ENCODE data around the gene ABL2. TPM values are rescaled to one million over a fixed set of nuclear protein-coding genes. Genes with fewer than 3 reads are reported as not detected.

The ABL2 gene
- total and polyA plus RNA-seq, 9 of the 15 experiments (the other 6 are each of a cell fraction or from before 2014, with no cell fraction given) = 1.4 to 15.0 (median 8.6) TPM

- FAIRE-seq = no peak
- Histone ChIP-seq H3K27me3 (ENCODE audit: control insufficient read depth in 2 of 2, insufficient read depth in 2 of 2, low read length in 2 of 2) (no peaks in the 10 kb centered on the region), H3K79me2 (ENCODE audit: control insufficient read depth, insufficient read depth, low read length) (no peaks in the 10 kb centered on the region), H3K4me1 (replicated peaks in 1 of 2; ENCODE audit: control insufficient read depth in 2 of 2, insufficient read depth in 2 of 2, low read length in 2 of 2) (no peaks in the 10 kb centered on the region), H4K20me1 (replicated peaks; ENCODE audit: control insufficient read depth, insufficient read depth, low read length) (no peaks in the 10 kb centered on the region), H3K9me1 (ENCODE audit: control insufficient read depth, insufficient read depth, low read length) (no peaks in the 10 kb centered on the region), H2AFZ (ENCODE audit: low read depth, low read length) (no peak overlapping the region), H3K9me3 (replicated peaks; ENCODE audit: control insufficient read depth, insufficient read depth, low read depth, low read length) (no peaks in the 10 kb centered on the region), H3K27ac (ENCODE audit: extremely low read depth, low read depth, low read length) (no peak overlapping the region), H3K4me2 (ENCODE audit: insufficient read depth, low read length) (no peak overlapping the region), H3K4me3 (no peak overlapping the region), H3K9ac (ENCODE audit: insufficient read depth in 1 of 2, low read depth in 2 of 2, low read length in 2 of 2) (no peak overlapping the region), H3K36me3 (ENCODE audit: control insufficient read depth, insufficient read depth, low read length) (no peaks in the 10 kb centered on the region)
- DNase-seq (ENCODE audit: extremely low read depth in 1 of 4, low spot score in 3 of 4) = no peak
- WGBS (ENCODE audit: insufficient coverage, low coverage, missing lambda C conversion rate) = 67% methylated on average over 3 of the region's 3 CpGs
- ChIA-PET CTCF (ENCODE audit: low intra/inter-chr PET ratio) (no interaction called here), POLR2A (interaction anchor here (1.7 kb wide), 1 partner anchor 22 kb away, joined by 3 read pairs; no protein-coding TSS in a partner anchor)
- in situ Hi-C loops (cut with MboI) = no loop called here
- TF ChIP-seq ATF3 (IDR thresholded peaks at IDR 0.05) = peak; percentile 22; the same call in 1 of the 2 replicates
- TF ChIP-seq ATF3 (CRISPR knock-in tag; conservative IDR thresholded peaks at IDR 0.05) = no peak
- TF ChIP-seq MECOM (CRISPR knock-in tag; IDR thresholded peaks at IDR 0.05) = no peak
- 0 out of 2 replicates have a peak, but pooled peaks have one; percentile 13 for TF ChIP-seq FOSL1 (tag; conservative IDR thresholded peaks at IDR 0.05)
- no peak for TF ChIP-seq CEBPG (CRISPR knock-in tag; IDR thresholded peaks at IDR 0.05)
- peak in 1 of 2 experiments; percentile 41; a peak in 1 of 4 replicates for TF ChIP-seq CEBPG (tag; conservative IDR thresholded peaks at IDR 0.05 in 1 of 2, IDR thresholded peaks at IDR 0.05 in 1 of 2)
- 0 out of 2 replicates have a peak, but pooled peaks have one; percentile 11 for TF ChIP-seq CBFA2T3 (IDR thresholded peaks at IDR 0.05)
- ATAC-seq = no peak; the same call in 2 of the 3 replicates
- BruUV-seq (replicated peaks) = no TSS peak
- intact Hi-C loops (cut with micrococcal nuclease) = no loop called here
Measured at GRCh38 chr1:179169616-179170467, 59.6 kb downstream of the ABL2 start.
